Measurements from ENCODE around the gene FCRL6.

DNA sequence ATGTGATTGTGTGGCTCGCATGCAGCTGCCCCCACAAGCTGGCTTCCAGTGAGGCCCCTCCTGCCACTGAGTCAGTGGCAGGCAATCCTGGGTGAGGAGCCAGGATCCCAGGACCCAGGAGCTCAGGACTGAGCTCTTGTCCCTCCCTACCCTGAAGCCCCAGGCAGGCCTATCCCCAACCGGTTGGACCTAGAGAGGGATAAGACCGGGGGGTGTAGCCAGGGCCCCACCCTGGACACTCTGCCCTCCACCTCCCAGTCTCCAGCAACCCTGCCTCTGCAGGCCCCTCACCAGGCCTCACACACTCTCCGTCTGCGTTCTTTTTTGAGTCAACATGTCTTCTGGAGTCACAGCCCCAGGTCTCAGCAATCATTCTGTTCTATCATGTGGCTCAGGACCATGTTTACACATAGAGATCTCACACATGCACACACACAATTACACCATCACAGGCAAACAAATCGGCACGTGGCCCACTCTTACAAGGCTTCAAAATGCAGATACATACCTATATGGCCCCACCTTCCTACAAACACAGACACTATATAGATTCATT is 57.7 kb downstream of the FCRL6 start:
- TF ChIP-seq, protein P1, sequence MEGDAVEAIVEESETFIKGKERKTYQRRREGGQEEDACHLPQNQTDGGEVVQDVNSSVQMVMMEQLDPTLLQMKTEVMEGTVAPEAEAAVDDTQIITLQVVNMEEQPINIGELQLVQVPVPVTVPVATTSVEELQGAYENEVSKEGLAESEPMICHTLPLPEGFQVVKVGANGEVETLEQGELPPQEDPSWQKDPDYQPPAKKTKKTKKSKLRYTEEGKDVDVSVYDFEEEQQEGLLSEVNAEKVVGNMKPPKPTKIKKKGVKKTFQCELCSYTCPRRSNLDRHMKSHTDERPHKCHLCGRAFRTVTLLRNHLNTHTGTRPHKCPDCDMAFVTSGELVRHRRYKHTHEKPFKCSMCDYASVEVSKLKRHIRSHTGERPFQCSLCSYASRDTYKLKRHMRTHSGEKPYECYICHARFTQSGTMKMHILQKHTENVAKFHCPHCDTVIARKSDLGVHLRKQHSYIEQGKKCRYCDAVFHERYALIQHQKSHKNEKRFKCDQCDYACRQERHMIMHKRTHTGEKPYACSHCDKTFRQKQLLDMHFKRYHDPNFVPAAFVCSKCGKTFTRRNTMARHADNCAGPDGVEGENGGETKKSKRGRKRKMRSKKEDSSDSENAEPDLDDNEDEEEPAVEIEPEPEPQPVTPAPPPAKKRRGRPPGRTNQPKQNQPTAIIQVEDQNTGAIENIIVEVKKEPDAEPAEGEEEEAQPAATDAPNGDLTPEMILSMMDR (IDR thresholded peaks at IDR 0.05): no peak
- TF ChIP-seq POLR2A (IDR thresholded peaks at IDR 0.05): no peak

Measured in thyroid gland (tissue), 4 donors.